Stimulated activated memory B cell treated with anti-CD40 and anti-IgM and Interleukin-4, amounts not matched to agents 10 μg/mL and 1 μg/mL and 100 μg/mL, for 72 hours (primary cell): ENCODE results near the gene KLF15.

Experiments
- ATAC-seq: fragments of 150-1000 bp; cut with Tn5 transposase; 2 replicates; pipeline ENCODE4 v1.10.0; 2021
- H3K27ac Mint-ChIP-seq: one replicate; pipeline ENCODE4 v1.8.0; 2022; ENCODE audit warnings: mild to moderate bottlenecking, mixed read lengths
- H3K27me3 Mint-ChIP-seq: one replicate; pipeline ENCODE4 v1.8.0; 2022; ENCODE audit warnings: mixed read lengths
- H3K36me3 Mint-ChIP-seq: one replicate; pipeline ENCODE4 v1.8.0; 2022; ENCODE audit warnings: mixed read lengths
- H3K4me1 Mint-ChIP-seq: one replicate; pipeline ENCODE4 v1.8.0; 2022; ENCODE audit warnings: mixed read lengths
- H3K4me3 Mint-ChIP-seq: one replicate; pipeline ENCODE4 v1.8.0; 2022; ENCODE audit warnings: mild to moderate bottlenecking, moderate library complexity, mixed read lengths
- H3K9me3 Mint-ChIP-seq: one replicate; pipeline ENCODE4 v1.8.0; 2022; ENCODE audit warnings: mixed read lengths

KLF15 gene

GRCh38 chr3:126303272-126303671 lies 53.9 kb downstream of the KLF15 start:
- Mint-ChIP-seq H3K4me3 (no peak overlapping the region), H3K9me3 (peaks cover 19% of the 10 kb centered on the region), H3K4me1 (no peaks in the 10 kb centered on the region), H3K27ac (no peak overlapping the region), H3K27me3 (peaks cover 17% of the 10 kb centered on the region), H3K36me3 (peaks cover 6% of the 10 kb centered on the region)
- no peak for ATAC-seq

- Mint-ChIP-seq H3K36me3 (peaks cover 6% of the 10 kb centered on the region), H3K4me1 (no peaks in the 10 kb centered on the region), H3K27ac (no peak overlapping the region), H3K4me3 (no peak overlapping the region), H3K27me3 (peaks cover 17% of the 10 kb centered on the region), H3K9me3 (peaks cover 19% of the 10 kb centered on the region)
- no peak for ATAC-seq
Measured at GRCh38 chr3:126300761-126301481, 56.3 kb downstream of the KLF15 start.

GRCh38 chr3:126300001-126300760 lies 57.0 kb downstream of the KLF15 start:
- Mint-ChIP-seq H3K9me3 (peaks cover 19% of the 10 kb centered on the region), H3K4me3 (no peak overlapping the region), H3K36me3 (peaks cover 6% of the 10 kb centered on the region), H3K27ac (no peak overlapping the region), H3K4me1 (no peaks in the 10 kb centered on the region), H3K27me3 (peaks cover 17% of the 10 kb centered on the region)
- no peak for ATAC-seq

GRCh38 chr3:126295407-126295939 lies 61.7 kb downstream of the KLF15 start:
- no peak overlapping the region for H3K4me3 Mint-ChIP-seq
- no peak for ATAC-seq
- H3K4me1 Mint-ChIP-seq = no peaks in the 10 kb centered on the region
- no peaks in the 10 kb centered on the region for H3K36me3 Mint-ChIP-seq
- no peak overlapping the region for H3K27ac Mint-ChIP-seq
- no peaks in the 10 kb centered on the region for H3K9me3 Mint-ChIP-seq
- peaks cover 30% of the 10 kb centered on the region for H3K27me3 Mint-ChIP-seq

- no peak for ATAC-seq
- H3K9me3 Mint-ChIP-seq = no peaks in the 10 kb centered on the region
- H3K36me3 Mint-ChIP-seq = no peaks in the 10 kb centered on the region
- H3K4me3 Mint-ChIP-seq = no peak overlapping the region
- H3K27me3 Mint-ChIP-seq = peaks cover 32% of the 10 kb centered on the region
- no peak overlapping the region for H3K27ac Mint-ChIP-seq
- H3K4me1 Mint-ChIP-seq = no peaks in the 10 kb centered on the region
Measured at GRCh38 chr3:126294211-126294808, 62.9 kb downstream of the KLF15 start.

GRCh38 chr3:126293370-126294082 lies 63.7 kb downstream of the KLF15 start:
- Mint-ChIP-seq H3K9me3 (no peaks in the 10 kb centered on the region), H3K4me1 (no peaks in the 10 kb centered on the region), H3K27me3 (peaks cover 32% of the 10 kb centered on the region), H3K36me3 (no peaks in the 10 kb centered on the region), H3K4me3 (no peak overlapping the region), H3K27ac (no peak overlapping the region)
- no peak for ATAC-seq
